ENCODE measurements around the gene PRLH.

The PRLH gene

GRCh38 chr2:237525559-237526157 lies 40.7 kb upstream of the PRLH start:
- in situ Hi-C loops (cut with MboI; ENCODE audit: low sequenced_read_pairs, unreplicated experiment), result no loop called here
- DNase-seq (ENCODE audit: low spot score), result no peak
- TF ChIP-seq CTCF (IDR thresholded peaks at IDR 0.05; ENCODE audit: borderline replicate concordance, control extremely low read depth, extremely low read depth, insufficient read depth, missing control alignments), result no peak

GRCh38 chr2:237527233-237527632 lies 39.1 kb upstream of the PRLH start:
- TF ChIP-seq CTCF (IDR thresholded peaks at IDR 0.05; ENCODE audit: borderline replicate concordance, control extremely low read depth, extremely low read depth, insufficient read depth, missing control alignments), result no peak
- no peak for DNase-seq (ENCODE audit: low spot score)
- in situ Hi-C loops (cut with MboI; ENCODE audit: low sequenced_read_pairs, unreplicated experiment), result no loop called here

- no peak for TF ChIP-seq CTCF (IDR thresholded peaks at IDR 0.05; ENCODE audit: borderline replicate concordance, control extremely low read depth, extremely low read depth, insufficient read depth, missing control alignments)
- in situ Hi-C loops (cut with MboI; ENCODE audit: low sequenced_read_pairs, unreplicated experiment), result no loop called here
- no peak for DNase-seq (ENCODE audit: low spot score)
Observed at GRCh38 chr2:237527766-237528165, 38.6 kb upstream of the PRLH start.

GRCh38 chr2:237529452-237530402 lies 36.6 kb upstream of the PRLH start:
- in situ Hi-C loops (cut with MboI; ENCODE audit: low sequenced_read_pairs, unreplicated experiment), result no loop called here
- TF ChIP-seq CTCF (IDR thresholded peaks at IDR 0.05; ENCODE audit: borderline replicate concordance, control extremely low read depth, extremely low read depth, insufficient read depth, missing control alignments), result no peak
- peak; percentile 79 for DNase-seq (ENCODE audit: low spot score)

GRCh38 chr2:237530472-237531433 lies 35.6 kb upstream of the PRLH start:
- in situ Hi-C loops (cut with MboI; ENCODE audit: low sequenced_read_pairs, unreplicated experiment), result no loop called here
- no peak for DNase-seq (ENCODE audit: low spot score)
- TF ChIP-seq CTCF (IDR thresholded peaks at IDR 0.05; ENCODE audit: borderline replicate concordance, control extremely low read depth, extremely low read depth, insufficient read depth, missing control alignments), result no peak

- in situ Hi-C loops (cut with MboI; ENCODE audit: low sequenced_read_pairs, unreplicated experiment), result no loop called here
- no peak for TF ChIP-seq CTCF (IDR thresholded peaks at IDR 0.05; ENCODE audit: borderline replicate concordance, control extremely low read depth, extremely low read depth, insufficient read depth, missing control alignments)
- no peak for DNase-seq (ENCODE audit: low spot score)
Observed at GRCh38 chr2:237532160-237532559, 34.2 kb upstream of the PRLH start.

All from GM13976 (cell line).